ENCODE data around the gene MYCBP.

GRCh38 chr1:38889589-38889988 lies 16.4 kb upstream of the MYCBP start:
- TF ChIP-seq, protein P1, sequence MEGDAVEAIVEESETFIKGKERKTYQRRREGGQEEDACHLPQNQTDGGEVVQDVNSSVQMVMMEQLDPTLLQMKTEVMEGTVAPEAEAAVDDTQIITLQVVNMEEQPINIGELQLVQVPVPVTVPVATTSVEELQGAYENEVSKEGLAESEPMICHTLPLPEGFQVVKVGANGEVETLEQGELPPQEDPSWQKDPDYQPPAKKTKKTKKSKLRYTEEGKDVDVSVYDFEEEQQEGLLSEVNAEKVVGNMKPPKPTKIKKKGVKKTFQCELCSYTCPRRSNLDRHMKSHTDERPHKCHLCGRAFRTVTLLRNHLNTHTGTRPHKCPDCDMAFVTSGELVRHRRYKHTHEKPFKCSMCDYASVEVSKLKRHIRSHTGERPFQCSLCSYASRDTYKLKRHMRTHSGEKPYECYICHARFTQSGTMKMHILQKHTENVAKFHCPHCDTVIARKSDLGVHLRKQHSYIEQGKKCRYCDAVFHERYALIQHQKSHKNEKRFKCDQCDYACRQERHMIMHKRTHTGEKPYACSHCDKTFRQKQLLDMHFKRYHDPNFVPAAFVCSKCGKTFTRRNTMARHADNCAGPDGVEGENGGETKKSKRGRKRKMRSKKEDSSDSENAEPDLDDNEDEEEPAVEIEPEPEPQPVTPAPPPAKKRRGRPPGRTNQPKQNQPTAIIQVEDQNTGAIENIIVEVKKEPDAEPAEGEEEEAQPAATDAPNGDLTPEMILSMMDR (IDR thresholded peaks at IDR 0.05) = no peak
- TF ChIP-seq POLR2A (IDR thresholded peaks at IDR 0.05) = no peak

Data from uterus (tissue), 2 donors.